HL-60 (cell line): ENCODE data around the gene PPP4R3B.
"Not testable (repeated sequence)": the region's sequence is repeated elsewhere in the genome, so short reads cannot be mapped to it uniquely, and the experiment has no call there.

Experiments
- DNase-seq, 2 experiments: peaks; one replicate each; pipeline ENCODE4 v3.0.0-alpha.2; 2010 to 2020; ENCODE audit warnings: low read depth in 1 of 2, low spot score in 1 of 2
- H3K27ac ChIP-seq: fragments of 250-450 bp; sonication (Bioruptor Pico); replicated peaks from 2 replicates; pipeline ENCODE4 v1.5.1; 2020; ENCODE audit warnings: mild to moderate bottlenecking, moderate library complexity
- H3K27me3 ChIP-seq: fragments of 250-450 bp; sonication (Bioruptor Pico); 2 replicates; pipeline ENCODE4 v1.5.1; 2021; ENCODE audit warnings: mild to moderate bottlenecking, moderate library complexity; ENCODE audit not compliant: insufficient read depth, poor library complexity, severe bottlenecking
- H3K4me3 ChIP-seq: replicated peaks from 2 replicates; pipeline ENCODE4 v1.5.1; 2011; ENCODE audit warnings: mild to moderate bottlenecking, control low read depth, low read length; ENCODE audit not compliant: insufficient read depth
- CTCF ChIP-seq: IDR thresholded peaks from one replicate; pipeline ENCODE4 v1.5.1; 2011; ENCODE audit warnings: low read length, control low read depth, inconsistent platforms; ENCODE audit not compliant: insufficient read depth
- GABPA ChIP-seq: IDR thresholded peaks from 2 replicates; pipeline ENCODE4 v1.6.1; 2012; ENCODE audit warnings: low read depth
- POLR2AphosphoS5 ChIP-seq: IDR thresholded peaks from 2 replicates; pipeline ENCODE4 v1.6.1; 2012; ENCODE audit warnings: low read depth
- REST ChIP-seq: IDR thresholded peaks from 2 replicates; pipeline ENCODE4 v1.6.1; 2012; ENCODE audit warnings: low read depth; ENCODE audit not compliant: insufficient replicate concordance
- SPI1 ChIP-seq: IDR thresholded peaks from 2 replicates; pipeline ENCODE4 v1.6.1; 2012; ENCODE audit warnings: low read depth, mild to moderate bottlenecking, borderline replicate concordance

Gene PPP4R3B

GRCh38 chr2:55598056-55598795 lies 19.2 kb downstream of the PPP4R3B start:
- no peak overlapping the region for H3K4me3 ChIP-seq
- no peak for DNase-seq
- TF ChIP-seq CTCF (no peak), REST (no peak), SPI1 (no peak), POLR2AphosphoS5 (no peak), GABPA (no peak)
- no peak overlapping the region for H3K27ac ChIP-seq
- no peaks in the 10 kb centered on the region for H3K27me3 ChIP-seq

GRCh38 chr2:55596795-55597194 lies 20.6 kb downstream of the PPP4R3B start:
- DNase-seq, H3K27me3 ChIP-seq, H3K4me3 ChIP-seq, H3K27ac ChIP-seq: not testable (repeated sequence)

GRCh38 chr2:55595536-55595935 lies 21.9 kb downstream of the PPP4R3B start:
- TF ChIP-seq REST: no peak
- no peak for TF ChIP-seq SPI1
- no peak for TF ChIP-seq CTCF
- no peak for DNase-seq
- H3K27me3 ChIP-seq: no peaks in the 10 kb centered on the region
- no peak overlapping the region for H3K27ac ChIP-seq
- H3K4me3 ChIP-seq: no peak overlapping the region

GRCh38 chr2:55592130-55592529 lies 25.3 kb downstream of the PPP4R3B start:
- no peaks in the 10 kb centered on the region for H3K27me3 ChIP-seq
- TF ChIP-seq POLR2AphosphoS5 (no peak), REST (no peak), CTCF (no peak), SPI1 (no peak), GABPA (no peak)
- no peak overlapping the region for H3K27ac ChIP-seq
- DNase-seq: no peak
- no peak overlapping the region for H3K4me3 ChIP-seq
